ENCODE measurements around the gene BCAM.

DNA sequence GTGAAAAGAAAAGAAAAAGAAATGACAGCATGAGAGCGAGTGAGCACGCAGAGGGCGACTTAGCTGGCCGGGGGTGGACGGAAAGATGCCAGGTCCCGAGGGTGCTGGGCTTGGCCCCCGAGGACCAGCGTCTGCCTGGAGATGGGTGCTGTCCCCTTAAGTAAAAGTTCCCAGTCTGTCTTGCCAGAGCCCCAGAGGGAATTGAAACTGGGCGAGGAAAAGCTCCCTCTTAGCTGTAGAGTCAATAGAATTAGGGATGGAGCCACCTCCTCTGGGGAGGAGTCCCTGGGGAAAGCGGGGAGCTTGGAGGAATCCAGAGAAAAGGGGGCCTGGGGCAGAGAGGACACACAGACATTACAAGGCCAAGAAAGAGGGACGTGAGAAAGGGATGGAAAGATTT, 13.3 kb downstream of the BCAM start:
- no peak for TF ChIP-seq EZH2 (IDR thresholded peaks at IDR 0.05; ENCODE audit: low read depth)
- no peak for TF ChIP-seq CTCF (conservative IDR thresholded peaks at IDR 0.05)
